Breast epithelium (tissue), 4 donors: Measurements from ENCODE around the gene NUP98. TPM values are rescaled to one million over a fixed set of nuclear protein-coding genes. Genes with fewer than 3 reads are reported as not detected.
"Not testable (repeated sequence)": the region's sequence is repeated elsewhere in the genome, so short reads cannot be mapped to it uniquely, and the experiment has no call there.

Experiments used
- DNase-seq, 2 donors: peaks; one replicate each; pipeline ENCODE4 v3.0.0-alpha.2; 2019; ENCODE audit warnings: low spot score in 2 of 2
- H3K27ac ChIP-seq, 2 donors: fragments of 200-600 bp; sonication (generic) in 1 of 2; one replicate each; pipeline ENCODE4 v1.5.1; 2016 to 2019; ENCODE audit warnings: mild to moderate bottlenecking in 1 of 2
- H3K27me3 ChIP-seq, 2 donors: fragments of 200-600 bp; sonication (generic) in 1 of 2; one replicate each; pipeline versions ENCODE4 v1.5.1 to v1.6.0; 2017 to 2019; ENCODE audit warnings: control low read depth in 1 of 2, mild to moderate bottlenecking in 1 of 2
- H3K36me3 ChIP-seq: fragments of 200-600 bp; one replicate; pipeline ENCODE4 v1.5.1; 2019
- H3K4me1 ChIP-seq, 2 donors: fragments of 200-600 bp; sonication (generic); one replicate each; pipeline ENCODE4 v1.5.1; 2016 to 2019; ENCODE audit warnings: control low read depth in 1 of 2
- H3K4me3 ChIP-seq, 3 donors: fragments of 200-600 bp; sonication (generic); 1 replicate in 2 of 3; 2 replicates in 1 of 3; pipeline ENCODE4 v1.5.1; 2016 to 2019; ENCODE audit warnings: mild to moderate bottlenecking in 3 of 3, moderate library complexity in 2 of 3
- H3K9me3 ChIP-seq, 2 donors: fragments of 200-600 bp; sonication (generic) in 1 of 2; one replicate each; pipeline ENCODE4 v1.5.1; 2016 to 2019; ENCODE audit warnings: control low read depth in 1 of 2
- CTCF ChIP-seq, 3 donors: fragments of 450-650 bp; IDR thresholded peaks; one replicate each; pipeline ENCODE4 v1.5.1; 2016 to 2017; ENCODE audit warnings: antibody characterized with exemption in 3 of 3, mild to moderate bottlenecking in 3 of 3, moderate library complexity in 3 of 3
- POLR2A ChIP-seq: fragments of 450-650 bp; IDR thresholded peaks from one replicate; pipeline ENCODE4 v1.6.1; 2016; ENCODE audit warnings: antibody characterized with exemption, mild to moderate bottlenecking, moderate library complexity
- POLR2AphosphoS5 ChIP-seq, 3 donors: sonication (generic); formaldehyde crosslinking; IDR thresholded peaks; one replicate each; pipeline ENCODE4 v1.6.1; 2017; ENCODE audit warnings: antibody characterized with exemption in 3 of 3
- intact Hi-C: fragments of 100-400 bp; cut with DNase I; formaldehyde crosslinking; loops from one replicate; pipeline ENCODE4 v1.15.1; 2023; ENCODE audit warnings: low total_unique reads
- total RNA-seq, 3 donors: library from RNA; depleted of rRNA; stranded (reverse); fragments of >200 nt; gene quantifications; one replicate each; pipeline ENCODE4 v1.1.0, GENCODE V29; 2016

The NUP98 gene
- total RNA-seq, 3 donors from 2014 or later = 98.1 to 178 (median 142) TPM

DNA sequence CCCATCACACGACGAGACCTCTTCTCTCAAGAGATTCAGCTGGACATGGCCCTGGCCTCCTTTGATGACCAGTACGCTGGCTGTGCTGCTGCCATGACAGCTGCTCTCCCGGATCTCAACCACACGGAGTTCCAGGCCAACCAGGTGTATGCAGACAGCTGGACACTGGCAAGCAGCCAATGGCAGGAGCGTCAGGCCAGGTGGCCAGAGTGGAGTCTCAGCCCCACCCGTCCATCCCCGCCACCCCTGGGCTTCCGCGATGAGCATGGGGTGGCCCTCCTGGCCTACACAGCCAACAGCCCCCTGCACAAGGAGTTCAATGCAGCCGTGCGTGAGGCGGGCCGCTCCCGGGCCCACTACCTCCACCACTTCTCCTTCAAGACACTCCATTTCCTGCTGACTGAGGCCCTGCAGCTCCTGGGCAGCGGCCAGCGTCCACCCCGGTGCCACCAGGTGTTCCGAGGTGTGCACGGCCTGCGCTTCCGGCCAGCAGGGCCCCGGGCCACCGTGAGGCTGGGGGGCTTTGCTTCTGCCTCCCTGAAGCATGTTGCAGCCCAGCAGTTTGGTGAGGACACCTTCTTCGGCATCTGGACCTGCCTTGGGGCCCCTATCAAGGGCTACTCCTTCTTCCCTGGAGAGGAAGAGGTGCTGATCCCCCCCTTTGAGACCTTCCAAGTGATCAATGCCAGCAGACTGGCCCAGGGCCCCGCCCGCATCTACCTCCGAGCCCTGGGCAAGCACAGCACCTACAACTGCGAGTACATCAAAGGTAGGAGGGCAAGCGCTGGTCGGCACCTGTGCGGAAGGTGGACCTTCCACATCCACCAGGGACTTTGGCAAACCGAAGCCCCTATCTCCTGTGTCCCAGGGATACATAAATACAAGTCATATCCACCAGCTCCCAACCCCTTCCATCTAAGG is 137.5 kb downstream of the NUP98 start:
- intact Hi-C loops = no loop called here
- Histone ChIP-seq H3K4me1 (no peaks in the 10 kb centered on the region), H3K27ac (no peak overlapping the region), H3K36me3 (no peaks in the 10 kb centered on the region), H3K27me3 (no peaks in the 10 kb centered on the region), H3K4me3 (no peak overlapping the region), H3K9me3 (no peaks in the 10 kb centered on the region)
- TF ChIP-seq POLR2A (no peak), POLR2AphosphoS5 (IDR thresholded peaks at IDR 0.05) (no peak)
- DNase-seq = no peak

DNA sequence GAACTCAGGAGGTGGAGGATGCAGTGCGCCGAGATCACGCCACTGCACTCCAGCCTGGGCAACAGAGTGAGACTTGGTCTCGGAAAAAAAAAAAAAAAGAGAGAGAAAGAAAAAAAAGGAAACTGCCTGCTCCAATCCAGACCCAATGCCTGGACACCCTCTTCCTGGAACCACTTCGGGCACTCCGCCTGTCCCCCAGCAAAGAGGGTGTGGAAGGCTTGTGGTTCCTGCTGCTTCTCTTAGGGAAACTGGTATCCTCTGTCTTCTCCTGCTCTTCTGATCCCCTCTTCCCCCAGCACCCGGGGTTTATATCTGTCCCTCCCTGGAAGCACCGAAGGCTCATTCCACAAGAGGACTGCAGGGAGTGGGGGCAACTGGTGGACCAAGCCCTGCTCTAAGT is 139.1 kb downstream of the NUP98 start:
- Histone ChIP-seq H3K27ac (no peak overlapping the region), H3K27me3 (no peaks in the 10 kb centered on the region), H3K4me3 (no peak overlapping the region), H3K36me3 (no peaks in the 10 kb centered on the region), H3K9me3 (no peaks in the 10 kb centered on the region), H3K4me1 (no peaks in the 10 kb centered on the region)
- intact Hi-C loops = no loop called here
- no peak for DNase-seq
- TF ChIP-seq POLR2AphosphoS5 (IDR thresholded peaks at IDR 0.05) = no peak
- TF ChIP-seq CTCF (IDR thresholded peaks at IDR 0.05) = no peak
- TF ChIP-seq POLR2A = no peak

GRCh38 chr11:3657331-3657730 is 140.0 kb downstream of the NUP98 start:
- intact Hi-C loops = not testable (repeated sequence)

GRCh38 chr11:3655547-3655946 is 141.8 kb downstream of the NUP98 start:
- intact Hi-C loops = no loop called here
- no peaks in the 10 kb centered on the region for H3K9me3 ChIP-seq
- DNase-seq = no peak
- no peak for TF ChIP-seq CTCF (IDR thresholded peaks at IDR 0.05)
- no peak for TF ChIP-seq POLR2AphosphoS5 (IDR thresholded peaks at IDR 0.05)
- no peak for TF ChIP-seq POLR2A
- H3K4me3 ChIP-seq = no peak overlapping the region
- H3K36me3 ChIP-seq = no peaks in the 10 kb centered on the region
- no peaks in the 10 kb centered on the region for H3K27me3 ChIP-seq
- no peak overlapping the region for H3K27ac ChIP-seq
- no peaks in the 10 kb centered on the region for H3K4me1 ChIP-seq

More at GRCh38 chr11:3657331-3657730, 140.0 kb downstream of the NUP98 start:
- not testable (repeated sequence) for H3K9me3 ChIP-seq, H3K4me3 ChIP-seq, DNase-seq, H3K36me3 ChIP-seq, H3K27ac ChIP-seq, H3K27me3 ChIP-seq, H3K4me1 ChIP-seq

- H3K27ac ChIP-seq, H3K4me1 ChIP-seq, DNase-seq, intact Hi-C loops, H3K27me3 ChIP-seq, H3K9me3 ChIP-seq, H3K4me3 ChIP-seq, H3K36me3 ChIP-seq: not testable (repeated sequence)
Observed at GRCh38 chr11:3652514-3652913, 144.8 kb downstream of the NUP98 start.

GRCh38 chr11:3649374-3649773 is 148.0 kb downstream of the NUP98 start:
- H3K36me3 ChIP-seq, H3K27me3 ChIP-seq, intact Hi-C loops, H3K9me3 ChIP-seq, H3K4me1 ChIP-seq, DNase-seq, H3K4me3 ChIP-seq, H3K27ac ChIP-seq: not testable (repeated sequence)

GRCh38 chr11:3648843-3649242 is 148.5 kb downstream of the NUP98 start:
- DNase-seq, H3K27ac ChIP-seq, intact Hi-C loops: not testable (repeated sequence)

More at GRCh38 chr11:3648843-3649242, 148.5 kb downstream of the NUP98 start:
- not testable (repeated sequence) for H3K27me3 ChIP-seq, H3K36me3 ChIP-seq, H3K4me3 ChIP-seq, H3K4me1 ChIP-seq, H3K9me3 ChIP-seq
